ENCODE measurements around the gene KCND2.

The KCND2 gene

GRCh38 chr7:120311028-120311788 is 38.2 kb downstream of the KCND2 start:
- no peak for DNase-seq

GRCh38 chr7:120320218-120320961 is 47.4 kb downstream of the KCND2 start:
- no peak for DNase-seq

- DNase-seq = no peak
Measured at GRCh38 chr7:120327054-120327453, 54.1 kb downstream of the KCND2 start.

- DNase-seq = no peak
Measured at GRCh38 chr7:120332433-120332832, 59.5 kb downstream of the KCND2 start.

GRCh38 chr7:120334475-120334874 is 61.5 kb downstream of the KCND2 start:
- DNase-seq = no peak

GRCh38 chr7:120337308-120337907 is 64.4 kb downstream of the KCND2 start:
- no peak for DNase-seq

- no peak for DNase-seq
Measured at GRCh38 chr7:120344276-120344675, 71.3 kb downstream of the KCND2 start.

GRCh38 chr7:120353171-120353570 is 80.2 kb downstream of the KCND2 start:
- DNase-seq = no peak

GRCh38 chr7:120360918-120361317 is 87.9 kb downstream of the KCND2 start:
- DNase-seq = no peak

- no peak for DNase-seq
Measured at GRCh38 chr7:120363414-120363813, 90.4 kb downstream of the KCND2 start.

- no peak for DNase-seq
Measured at GRCh38 chr7:120370954-120371353, 98.0 kb downstream of the KCND2 start.

GRCh38 chr7:120373174-120373573 is 100.2 kb downstream of the KCND2 start:
- no peak for DNase-seq

GRCh38 chr7:120394595-120394994 is 121.6 kb downstream of the KCND2 start:
- DNase-seq = no peak

- no peak for DNase-seq
Measured at GRCh38 chr7:120395526-120396019, 122.6 kb downstream of the KCND2 start.

- no peak for DNase-seq
Measured at GRCh38 chr7:120398284-120399000, 125.5 kb downstream of the KCND2 start.

GRCh38 chr7:120400806-120401455 is 128.0 kb downstream of the KCND2 start:
- no peak for DNase-seq

GRCh38 chr7:120402079-120402767 is 129.2 kb downstream of the KCND2 start:
- no peak for DNase-seq

- no peak for DNase-seq
Measured at GRCh38 chr7:120402801-120403200, 129.8 kb downstream of the KCND2 start.

GRCh38 chr7:120404042-120404441 is 131.1 kb downstream of the KCND2 start:
- no peak for DNase-seq

GRCh38 chr7:120405652-120406051 is 132.7 kb downstream of the KCND2 start:
- no peak for DNase-seq

GRCh38 chr7:120407010-120407409 is 134.0 kb downstream of the KCND2 start:
- no peak for DNase-seq
